Astrocyte (in vitro differentiated cells and primary cell): ENCODE results near the gene TBX2.

Source experiments
- EZH2 ChIP-seq: IDR thresholded peaks from 2 replicates; pipeline ENCODE4 v1.6.1; 2012; ENCODE audit warnings: mild to moderate bottlenecking, low read length, inconsistent platforms; ENCODE audit not compliant: insufficient read depth
- TF ChIP-seq, protein P1 (sequence below): IDR thresholded peaks from 2 replicates; pipeline ENCODE4 v1.5.1; 2011; ENCODE audit warnings: low read depth, mild to moderate bottlenecking, inconsistent platforms, low read length, moderate library complexity; ENCODE audit not compliant: insufficient read depth

DNA sequence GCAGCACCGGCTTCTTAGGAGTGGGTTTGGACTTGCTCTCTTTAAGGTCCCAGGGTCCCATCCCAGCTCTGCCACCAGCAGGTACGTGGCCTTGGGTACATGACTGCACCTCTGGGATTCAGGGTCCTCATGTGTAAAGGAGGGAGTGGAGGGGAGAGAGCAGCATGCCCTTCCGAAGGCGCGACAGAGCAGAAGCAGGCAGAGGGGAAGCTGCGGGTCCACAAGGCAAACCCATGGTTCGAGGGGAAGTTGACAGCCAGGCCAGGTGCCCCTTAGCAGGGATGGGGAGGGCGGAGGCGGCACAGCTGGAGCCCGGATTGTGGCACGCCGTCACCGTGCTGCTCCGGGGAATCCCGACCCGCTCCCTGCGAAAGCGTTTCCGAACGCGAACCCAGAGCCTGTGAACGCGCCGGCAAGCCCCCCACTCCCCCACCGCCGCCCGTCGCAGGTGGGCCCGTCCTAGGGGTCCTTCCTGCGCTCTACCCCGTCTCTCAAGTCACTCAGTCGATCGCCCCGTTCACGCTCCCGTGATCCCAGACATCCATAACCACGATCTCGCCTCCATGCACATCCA lies 4.1 kb upstream of the TBX2 start:
- TF ChIP-seq, protein P1, sequence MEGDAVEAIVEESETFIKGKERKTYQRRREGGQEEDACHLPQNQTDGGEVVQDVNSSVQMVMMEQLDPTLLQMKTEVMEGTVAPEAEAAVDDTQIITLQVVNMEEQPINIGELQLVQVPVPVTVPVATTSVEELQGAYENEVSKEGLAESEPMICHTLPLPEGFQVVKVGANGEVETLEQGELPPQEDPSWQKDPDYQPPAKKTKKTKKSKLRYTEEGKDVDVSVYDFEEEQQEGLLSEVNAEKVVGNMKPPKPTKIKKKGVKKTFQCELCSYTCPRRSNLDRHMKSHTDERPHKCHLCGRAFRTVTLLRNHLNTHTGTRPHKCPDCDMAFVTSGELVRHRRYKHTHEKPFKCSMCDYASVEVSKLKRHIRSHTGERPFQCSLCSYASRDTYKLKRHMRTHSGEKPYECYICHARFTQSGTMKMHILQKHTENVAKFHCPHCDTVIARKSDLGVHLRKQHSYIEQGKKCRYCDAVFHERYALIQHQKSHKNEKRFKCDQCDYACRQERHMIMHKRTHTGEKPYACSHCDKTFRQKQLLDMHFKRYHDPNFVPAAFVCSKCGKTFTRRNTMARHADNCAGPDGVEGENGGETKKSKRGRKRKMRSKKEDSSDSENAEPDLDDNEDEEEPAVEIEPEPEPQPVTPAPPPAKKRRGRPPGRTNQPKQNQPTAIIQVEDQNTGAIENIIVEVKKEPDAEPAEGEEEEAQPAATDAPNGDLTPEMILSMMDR, result no peak
- TF ChIP-seq EZH2, result peak; percentile 23
